ENCODE data around the gene CAMK4.

GRCh38 chr5:111412593-111412992 lies 188.4 kb downstream of the CAMK4 start:
- TF ChIP-seq EZH2 (IDR thresholded peaks at IDR 0.05; ENCODE audit: low read length) (no peak), CTCF (optimal IDR thresholded peaks at IDR 0.05 in 1 of 3, IDR thresholded peaks at IDR 0.05 in 1 of 3, conservative IDR thresholded peaks at IDR 0.05 in 1 of 3; ENCODE audit: extremely low read depth in 1 of 3, insufficient read depth in 2 of 3, low read length in 3 of 3) (no peak)

All from keratinocyte (primary cell).